IPS-15b (cell line): ENCODE measurements around the gene NPC1L1.
"Not testable (repeated sequence)": the region's sequence is repeated elsewhere in the genome, so short reads cannot be mapped to it uniquely, and the experiment has no call there.

Source experiments
- H3K27me3 ChIP-seq: one replicate; pipeline ENCODE4 v1.6.1; 2013; ENCODE audit warnings: low read length; ENCODE audit not compliant: control insufficient read depth, insufficient read depth
- H3K36me3 ChIP-seq: one replicate; pipeline ENCODE4 v1.6.1; 2013; ENCODE audit warnings: low read length; ENCODE audit not compliant: control insufficient read depth, insufficient read depth
- H3K4me1 ChIP-seq: one replicate; pipeline ENCODE4 v1.6.1; 2013; ENCODE audit warnings: mild to moderate bottlenecking, low read length; ENCODE audit not compliant: control insufficient read depth, insufficient read depth
- H3K4me3 ChIP-seq: one replicate; pipeline ENCODE4 v1.5.1; 2013; ENCODE audit warnings: low read depth, low read length
- H3K9ac ChIP-seq: one replicate; pipeline ENCODE4 v1.6.1; 2013; ENCODE audit warnings: low read depth, mild to moderate bottlenecking, low read length
- H3K9me3 ChIP-seq: one replicate; pipeline ENCODE4 v1.6.1; 2013; ENCODE audit warnings: mild to moderate bottlenecking, low read length; ENCODE audit not compliant: control insufficient read depth, insufficient read depth

NPC1L1 gene

DNA sequence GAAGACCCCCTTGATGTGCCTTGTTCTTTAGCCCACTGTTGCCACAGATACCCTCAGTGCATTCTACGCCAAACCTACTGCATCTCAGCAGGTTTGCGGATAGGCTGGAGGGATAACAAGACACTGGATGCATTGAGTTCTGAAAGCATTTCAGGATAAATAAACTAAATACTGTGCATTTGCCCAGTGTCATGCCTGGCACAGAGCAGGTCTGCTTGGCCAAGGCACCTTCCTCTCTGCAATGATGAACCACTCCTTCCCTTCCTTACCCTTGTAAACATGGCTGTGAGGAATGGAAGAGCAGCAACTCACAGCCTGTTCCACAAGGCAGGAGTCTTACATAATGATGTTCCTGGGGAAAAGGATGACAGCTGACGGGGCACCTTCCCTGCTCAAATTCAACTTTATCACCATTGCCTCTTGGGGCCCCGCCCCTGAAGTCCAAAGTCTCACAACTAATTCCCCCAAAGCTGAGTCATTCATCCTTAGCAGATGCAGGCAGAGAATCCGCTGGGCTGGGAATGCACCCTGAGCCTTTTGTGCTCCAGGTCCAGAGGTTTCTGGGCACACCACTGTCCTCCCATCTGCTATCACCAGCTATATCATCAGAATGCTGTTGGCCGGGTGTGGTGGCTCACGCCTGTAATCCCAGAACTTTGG, 21.0 kb upstream of the NPC1L1 start:
- no peaks in the 10 kb centered on the region for H3K9me3 ChIP-seq
- H3K4me3 ChIP-seq = no peak overlapping the region
- no peak overlapping the region for H3K9ac ChIP-seq
- H3K27me3 ChIP-seq = no peaks in the 10 kb centered on the region
- peaks cover 24% of the 10 kb centered on the region for H3K36me3 ChIP-seq
- H3K4me1 ChIP-seq = no peaks in the 10 kb centered on the region

DNA sequence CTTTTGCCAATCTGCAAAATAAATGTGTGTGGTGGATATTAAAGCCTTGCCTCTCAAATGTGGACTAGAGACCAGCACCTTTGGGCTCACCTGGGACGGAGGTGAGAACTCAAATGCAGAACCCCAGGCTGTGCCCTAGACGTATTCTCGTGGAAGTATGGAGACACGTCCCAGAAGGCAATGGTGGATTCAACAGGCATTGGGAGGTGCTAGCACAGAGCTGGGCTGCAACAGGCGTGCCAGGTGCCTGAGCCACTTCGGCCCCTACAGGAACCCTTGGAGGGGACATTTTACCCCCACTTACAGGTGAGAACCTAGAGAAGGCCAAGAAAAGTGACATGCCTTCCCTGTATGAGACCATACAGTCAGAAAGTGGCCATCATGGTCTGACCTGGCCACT, 20.4 kb upstream of the NPC1L1 start:
- Histone ChIP-seq H3K27me3 (no peaks in the 10 kb centered on the region), H3K9me3 (no peaks in the 10 kb centered on the region), H3K36me3 (peaks cover 20% of the 10 kb centered on the region), H3K4me3 (no peak overlapping the region), H3K4me1 (no peaks in the 10 kb centered on the region), H3K9ac (no peak overlapping the region)

DNA sequence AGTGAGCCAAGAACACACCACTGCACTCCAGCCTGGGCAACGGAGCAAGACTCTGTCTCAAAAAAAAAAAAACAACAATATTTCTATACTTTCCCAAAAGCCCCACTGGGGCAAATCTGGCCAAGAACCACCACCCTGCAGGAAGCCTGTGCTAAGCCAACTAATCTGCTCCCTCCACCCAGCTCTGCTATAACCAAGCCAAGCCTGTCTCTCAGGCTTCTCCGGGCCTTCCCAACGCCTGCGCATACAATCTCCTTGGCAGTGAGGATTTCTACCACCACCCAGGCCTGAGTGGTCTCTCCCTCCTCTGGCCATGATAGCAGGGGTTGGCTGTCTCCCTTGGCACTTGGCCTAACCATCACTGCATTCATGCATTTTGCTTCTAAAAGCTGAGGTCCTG, 18.4 kb upstream of the NPC1L1 start:
- Histone ChIP-seq H3K4me1 (no peaks in the 10 kb centered on the region), H3K9me3 (no peaks in the 10 kb centered on the region), H3K9ac (no peak overlapping the region), H3K27me3 (no peaks in the 10 kb centered on the region), H3K4me3 (no peak overlapping the region), H3K36me3 (peaks cover 5% of the 10 kb centered on the region)

DNA sequence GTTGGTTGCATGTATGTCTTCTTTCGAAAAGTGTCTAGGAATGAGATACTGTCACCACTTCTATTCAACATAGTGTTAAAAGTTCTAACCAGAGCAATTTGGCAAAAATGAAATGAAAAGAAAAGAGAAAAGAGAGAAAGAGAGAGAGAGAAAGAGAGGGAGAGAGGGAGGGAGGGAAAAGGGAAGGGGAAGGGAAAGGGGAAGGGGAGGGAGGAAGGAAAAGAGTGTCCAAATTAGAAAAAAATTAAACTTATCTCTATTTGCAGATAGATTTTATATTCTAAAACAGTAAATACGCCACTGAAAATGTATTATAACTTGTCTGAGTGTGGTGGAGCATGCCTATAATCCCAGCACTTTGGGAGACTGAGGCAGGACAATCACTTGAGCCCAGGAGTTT, 16.4 kb upstream of the NPC1L1 start:
- Histone ChIP-seq H3K27me3 (no peaks in the 10 kb centered on the region), H3K36me3 (no peaks in the 10 kb centered on the region), H3K4me3 (no peak overlapping the region), H3K4me1 (no peaks in the 10 kb centered on the region), H3K9ac (no peak overlapping the region), H3K9me3 (no peaks in the 10 kb centered on the region)

DNA sequence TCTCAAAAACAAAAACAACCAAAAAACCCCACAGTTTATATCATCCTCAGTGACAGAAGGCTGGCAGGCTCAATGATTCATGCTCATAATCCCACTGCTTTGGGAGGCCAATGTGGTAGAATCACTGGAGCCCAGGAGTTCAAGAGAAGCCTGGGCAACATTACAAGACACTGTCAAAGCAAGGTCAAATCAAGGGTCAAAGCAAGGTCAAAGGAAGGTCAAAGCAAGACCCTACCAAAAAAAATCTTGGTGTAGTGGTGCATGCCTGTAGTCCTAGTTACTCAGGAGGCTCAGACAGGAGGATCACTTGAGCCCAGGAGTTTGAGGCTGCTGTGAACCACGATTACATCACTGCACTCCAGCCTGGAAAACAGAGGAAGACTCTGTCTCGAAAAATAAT, 14.2 kb upstream of the NPC1L1 start:
- Histone ChIP-seq H3K36me3 (no peaks in the 10 kb centered on the region), H3K9me3 (no peaks in the 10 kb centered on the region), H3K27me3 (no peaks in the 10 kb centered on the region), H3K4me1 (no peaks in the 10 kb centered on the region), H3K9ac (no peak overlapping the region), H3K4me3 (no peak overlapping the region)

DNA sequence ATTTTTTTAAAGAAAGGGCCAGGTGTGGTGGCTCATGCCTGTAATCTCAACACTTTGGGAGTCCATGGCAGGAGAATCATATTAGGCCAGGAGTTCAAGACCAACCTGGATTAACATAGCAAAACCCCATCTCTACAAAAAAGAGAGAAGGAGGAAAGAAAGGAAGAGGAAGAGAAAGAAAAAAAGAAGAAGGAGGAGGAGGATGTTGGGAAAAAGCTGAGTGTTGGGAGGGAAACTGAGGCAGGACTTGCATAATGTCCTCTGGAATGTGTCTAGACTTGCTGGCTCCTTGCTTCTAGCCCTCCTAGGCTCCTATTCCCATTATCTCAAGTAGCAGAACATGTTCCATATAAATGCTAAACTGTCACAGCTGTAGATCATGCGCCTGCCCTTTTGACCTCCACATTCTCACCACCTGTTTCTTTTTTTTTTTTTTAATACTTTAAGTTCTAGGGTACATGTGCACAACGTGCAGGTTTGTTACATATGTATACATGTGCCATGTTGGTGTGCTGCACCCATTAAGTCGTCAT, 11.4 kb upstream of the NPC1L1 start:
- not testable (repeated sequence) for H3K9me3 ChIP-seq, H3K9ac ChIP-seq, H3K4me1 ChIP-seq, H3K27me3 ChIP-seq, H3K36me3 ChIP-seq, H3K4me3 ChIP-seq

DNA sequence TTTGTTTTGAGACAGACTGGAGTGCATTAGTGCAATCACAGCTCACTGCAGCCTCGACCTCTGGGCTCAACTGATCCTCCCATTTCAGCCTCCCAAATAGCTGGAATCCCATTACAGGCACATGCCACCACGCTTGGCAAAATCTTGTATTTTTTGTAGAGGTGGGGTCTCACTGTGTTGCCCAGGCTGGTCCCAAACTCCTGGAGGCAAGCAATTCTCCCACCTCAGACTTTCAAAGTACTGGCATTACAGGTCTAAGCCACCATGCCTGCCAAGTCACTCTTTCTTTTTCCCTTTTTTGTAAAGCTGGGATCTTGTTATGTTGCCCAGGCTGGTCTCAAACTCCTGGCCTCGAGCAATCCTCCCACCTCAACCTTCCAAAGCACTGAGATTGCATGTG, 8.3 kb upstream of the NPC1L1 start:
- peaks cover 2% of the 10 kb centered on the region for H3K4me1 ChIP-seq
- no peaks in the 10 kb centered on the region for H3K36me3 ChIP-seq
- H3K9me3 ChIP-seq = no peaks in the 10 kb centered on the region
- H3K27me3 ChIP-seq = no peaks in the 10 kb centered on the region
- no peak overlapping the region for H3K4me3 ChIP-seq
- H3K9ac ChIP-seq = no peak overlapping the region

DNA sequence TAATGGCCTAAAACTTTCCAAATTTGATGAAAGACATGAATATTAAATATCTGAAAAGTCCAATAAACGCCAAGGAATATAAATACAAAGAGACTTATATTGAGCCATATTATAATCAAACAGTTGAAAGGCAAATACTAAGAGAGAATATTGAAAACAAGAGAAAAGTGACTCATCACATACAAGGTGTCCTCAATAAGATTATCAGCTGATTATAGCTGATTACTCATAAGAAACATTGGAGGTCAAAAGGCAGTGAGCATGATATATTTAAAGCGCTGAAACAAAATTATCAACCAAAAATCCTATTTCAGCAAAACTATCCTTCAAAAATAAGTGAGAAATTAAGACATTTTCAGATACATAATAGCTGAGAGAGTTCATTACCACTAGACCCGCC, 7.8 kb upstream of the NPC1L1 start:
- H3K27me3 ChIP-seq = no peaks in the 10 kb centered on the region
- H3K36me3 ChIP-seq = no peaks in the 10 kb centered on the region
- H3K9ac ChIP-seq = no peak overlapping the region
- H3K9me3 ChIP-seq = no peaks in the 10 kb centered on the region
- peaks cover 2% of the 10 kb centered on the region for H3K4me1 ChIP-seq
- H3K4me3 ChIP-seq = no peak overlapping the region

DNA sequence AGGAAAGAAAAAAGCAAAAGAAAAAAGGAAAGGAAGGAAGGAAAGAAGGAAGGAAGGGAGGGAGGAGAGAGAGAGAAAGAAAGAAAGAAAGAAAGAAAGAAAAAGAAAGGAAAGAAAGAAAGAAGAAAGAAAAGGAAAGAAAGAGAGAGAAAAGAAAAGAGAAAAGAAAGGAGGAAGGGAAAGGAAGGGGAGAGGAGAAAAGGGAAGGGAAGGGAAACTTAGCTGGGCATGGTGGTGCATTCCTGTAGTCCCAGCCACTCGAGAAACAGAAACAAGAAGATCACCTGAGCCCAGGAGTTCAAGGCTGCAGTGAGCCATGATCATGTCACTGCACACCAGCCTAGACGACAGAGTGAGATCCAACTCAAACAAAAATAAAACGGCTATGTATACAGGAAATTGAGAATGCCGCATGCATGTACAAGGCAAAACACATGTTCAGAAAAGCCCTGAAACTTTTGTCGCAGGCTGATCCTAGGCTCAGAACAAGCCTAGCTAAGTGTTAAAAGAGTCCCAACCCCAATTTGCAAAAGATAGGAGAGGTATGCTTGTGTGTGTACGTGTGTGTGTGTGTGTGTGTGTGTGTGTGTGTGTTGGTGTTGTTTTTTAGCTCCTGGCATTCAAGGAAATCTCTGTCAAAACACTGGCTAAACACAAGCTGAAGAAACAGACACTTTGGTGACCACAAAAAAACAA, 6.6 kb upstream of the NPC1L1 start:
- Histone ChIP-seq H3K4me1 (peaks cover 2% of the 10 kb centered on the region), H3K36me3 (no peaks in the 10 kb centered on the region), H3K4me3 (no peak overlapping the region), H3K27me3 (no peaks in the 10 kb centered on the region), H3K9me3 (no peaks in the 10 kb centered on the region), H3K9ac (no peak overlapping the region)

DNA sequence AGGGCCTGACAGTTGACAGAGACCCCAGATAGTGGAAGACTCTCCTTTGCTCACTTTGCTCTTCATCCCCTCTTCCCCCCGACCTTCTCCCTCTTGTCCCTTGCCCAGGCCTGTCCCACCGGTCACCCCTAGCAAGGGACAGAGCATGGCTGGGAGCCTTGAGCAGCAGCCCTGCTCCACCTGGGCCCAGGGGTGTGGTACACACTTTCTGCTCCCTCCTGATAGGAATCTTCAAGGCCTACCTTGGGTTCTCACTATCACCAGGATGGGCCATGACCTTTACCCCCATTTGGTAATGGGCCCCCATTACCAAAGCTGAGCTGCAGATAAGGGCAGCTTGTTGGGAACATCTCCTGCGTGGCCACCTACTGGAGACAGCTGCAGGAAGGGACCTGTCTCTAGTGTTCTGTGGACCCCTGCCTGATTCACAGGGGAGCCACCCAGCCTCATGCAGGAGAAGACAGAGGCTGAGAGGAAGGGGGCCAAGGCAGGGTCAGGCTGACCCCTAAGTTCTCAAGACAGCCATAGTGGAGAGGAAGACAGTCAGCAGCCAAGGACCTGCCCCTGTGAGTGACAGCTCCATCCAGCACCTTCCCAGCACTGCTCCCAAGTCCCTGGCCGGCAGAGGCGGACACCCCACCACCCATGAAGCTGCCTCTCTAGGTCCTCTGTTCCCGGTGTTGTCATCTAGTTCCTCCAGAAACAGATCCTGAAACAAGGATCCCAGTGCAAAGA, 913 bp upstream of the NPC1L1 start:
- no peaks in the 10 kb centered on the region for H3K9me3 ChIP-seq
- H3K36me3 ChIP-seq = no peaks in the 10 kb centered on the region
- H3K9ac ChIP-seq = no peak overlapping the region
- no peak overlapping the region for H3K4me3 ChIP-seq
- H3K4me1 ChIP-seq = no peaks in the 10 kb centered on the region
- no peaks in the 10 kb centered on the region for H3K27me3 ChIP-seq

DNA sequence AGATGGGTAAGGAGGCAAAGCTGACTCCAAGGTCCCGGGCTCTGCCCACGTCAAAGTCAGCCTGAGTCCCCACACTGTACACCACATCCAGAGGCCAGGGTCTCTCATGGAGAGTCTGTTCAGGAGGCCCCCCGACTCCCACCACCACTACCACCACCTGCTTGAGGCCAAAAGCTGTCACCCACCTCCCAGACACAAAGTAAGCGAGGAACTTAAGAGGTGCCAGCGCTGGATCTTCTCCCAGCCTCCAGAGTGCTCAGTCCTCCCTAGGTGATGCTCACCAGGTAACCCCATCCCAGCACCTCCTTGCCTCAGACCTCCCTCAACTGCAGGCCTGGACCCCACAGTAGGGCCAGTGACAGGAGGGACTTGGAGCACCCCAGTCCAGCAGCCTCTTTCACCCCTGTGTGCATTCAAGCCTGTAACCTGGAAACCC, 520 bp downstream of the NPC1L1 start:
- H3K9me3 ChIP-seq = no peaks in the 10 kb centered on the region
- H3K36me3 ChIP-seq = no peaks in the 10 kb centered on the region
- no peaks in the 10 kb centered on the region for H3K27me3 ChIP-seq
- no peaks in the 10 kb centered on the region for H3K4me1 ChIP-seq
- no peak overlapping the region for H3K4me3 ChIP-seq
- no peak overlapping the region for H3K9ac ChIP-seq
